Measurements from ENCODE around the gene PPP1R13B. TPM values are rescaled to one million over a fixed set of nuclear protein-coding genes. Genes with fewer than 3 reads are reported as not detected.

PPP1R13B gene
- total and polyA plus RNA-seq, 2 donors: 3.5 to 7.4 TPM

DNA sequence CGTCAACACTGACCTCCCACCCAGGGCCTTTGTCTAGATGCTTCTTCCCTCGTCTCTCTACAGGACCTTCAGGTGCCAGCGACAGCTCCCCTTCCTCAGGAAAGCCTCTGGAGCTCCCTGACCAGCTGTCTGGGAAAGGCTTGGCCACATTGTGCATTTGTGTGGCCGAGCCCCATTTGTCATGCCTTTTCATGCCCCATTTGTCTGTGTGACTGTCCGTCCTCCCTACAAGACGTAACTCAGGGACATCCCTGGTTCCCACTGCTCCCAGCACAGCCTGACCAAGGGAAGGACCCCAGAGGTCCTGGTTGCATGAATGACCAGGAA lies 107.9 kb downstream of the PPP1R13B start:
- Histone ChIP-seq H3K4me1 (ENCODE audit: control insufficient read depth in 2 of 2, insufficient read depth in 2 of 2, low read length in 2 of 2) (peaks cover 0 to 7% of the 10 kb centered on the region in 2 donors), H3K9me3 (ENCODE audit: control insufficient read depth in 2 of 2, insufficient read depth in 1 of 2, low read length in 1 of 2) (peaks cover 0 to 4% of the 10 kb centered on the region in 2 donors), H3K36me3 (ENCODE audit: control insufficient read depth in 2 of 2, insufficient read depth in 2 of 2, low read length in 1 of 2) (peaks cover under 1 to 31% of the 10 kb centered on the region in 2 donors), H3K4me3 (ENCODE audit: low read length in 2 of 2) (no peak overlapping the region), H3K27me3 (ENCODE audit: control insufficient read depth in 2 of 2, insufficient read depth in 1 of 2, low read length in 1 of 2) (no peaks in the 10 kb centered on the region), H3K27ac (ENCODE audit: low read depth in 1 of 2, low read length in 1 of 2) (no peak overlapping the region)
- WGBS: 95% methylated on average over 6 of the region's 6 CpGs
- no peak for DNase-seq (ENCODE audit: low read depth in 6 of 9, low spot score in 9 of 9)

DNA sequence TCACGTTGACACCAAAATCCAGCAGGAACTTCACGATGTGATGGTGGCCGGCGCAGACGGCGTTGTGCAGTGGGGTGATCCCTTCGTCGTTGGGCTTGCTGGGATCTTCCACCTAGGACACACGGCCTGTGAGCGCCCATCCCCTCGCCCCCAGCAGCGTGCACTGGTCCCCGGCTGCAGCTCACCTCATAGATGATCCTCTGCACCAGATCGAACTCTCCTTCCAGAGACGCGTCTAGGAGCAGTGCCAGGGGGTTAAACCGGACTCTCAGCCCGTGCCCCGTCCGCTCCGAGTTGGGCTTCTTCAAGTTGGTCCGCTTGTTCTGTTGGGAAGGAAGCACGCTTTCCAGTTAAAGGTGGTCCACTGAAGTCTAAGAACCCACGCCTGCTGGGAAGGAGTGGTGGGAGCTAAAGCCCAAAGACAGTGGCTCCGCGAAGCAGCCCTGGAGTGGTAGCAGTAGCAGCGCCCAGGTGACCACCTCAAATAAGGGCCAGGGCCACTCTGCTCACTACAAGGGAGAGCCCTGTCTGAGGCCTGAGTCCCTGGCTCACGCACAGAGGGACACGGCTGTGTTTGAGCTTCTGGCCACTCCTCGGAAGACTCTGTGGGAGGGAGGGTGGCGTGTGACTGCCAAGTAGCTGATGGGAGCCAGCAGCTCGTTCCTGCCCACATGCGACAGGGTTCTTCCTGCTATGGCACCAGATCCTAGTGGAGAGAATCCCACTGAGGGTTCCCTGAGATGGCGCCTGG lies 108.5 kb downstream of the PPP1R13B start:
- 98% methylated on average over 34 of the region's 34 CpGs for whole genome bisulfite sequencing
- H3K36me3 ChIP-seq (ENCODE audit: control insufficient read depth in 2 of 2, insufficient read depth in 2 of 2, low read length in 1 of 2): peaks cover 6 to 36% of the 10 kb centered on the region in 2 donors

DNA sequence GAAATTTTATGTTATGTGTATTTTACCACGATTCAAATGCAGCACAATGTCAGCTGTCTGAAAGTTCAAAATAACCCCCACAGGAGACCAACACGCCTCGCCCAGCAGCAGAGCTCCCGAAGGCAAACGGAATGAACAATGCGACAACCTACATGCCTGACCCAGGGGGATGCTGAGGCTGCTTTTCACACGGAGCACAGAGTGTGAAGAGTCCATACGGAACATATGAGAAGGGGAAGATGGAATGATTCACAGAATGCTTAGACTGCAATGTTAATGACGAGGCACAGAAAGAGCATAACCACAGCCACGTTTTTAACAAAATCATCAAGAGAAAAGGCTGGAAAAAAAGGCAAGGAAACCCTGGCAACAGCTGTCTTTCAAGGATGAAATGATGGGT lies 109.2 kb downstream of the PPP1R13B start:
- Histone ChIP-seq H3K27me3 (ENCODE audit: control insufficient read depth in 2 of 2, insufficient read depth in 1 of 2, low read length in 1 of 2) (no peaks in the 10 kb centered on the region), H3K9me3 (ENCODE audit: control insufficient read depth in 2 of 2, insufficient read depth in 1 of 2, low read length in 1 of 2) (peaks cover 0 to 4% of the 10 kb centered on the region in 2 donors), H3K27ac (ENCODE audit: low read depth in 1 of 2, low read length in 1 of 2) (no peak overlapping the region), H3K36me3 (ENCODE audit: control insufficient read depth in 2 of 2, insufficient read depth in 2 of 2, low read length in 1 of 2) (peaks cover 13 to 41% of the 10 kb centered on the region in 2 donors), H3K4me3 (ENCODE audit: low read length in 2 of 2) (no peak overlapping the region), H3K4me1 (ENCODE audit: control insufficient read depth in 2 of 2, insufficient read depth in 2 of 2, low read length in 2 of 2) (peaks cover 0 to 7% of the 10 kb centered on the region in 2 donors)
- DNase-seq (ENCODE audit: low read depth in 6 of 9, low spot score in 9 of 9): no peak
- WGBS: 95% methylated on average over 10 of the region's 10 CpGs

More for the DNA sequence above, 108.5 kb downstream of the PPP1R13B start:
- Histone ChIP-seq H3K27me3 (ENCODE audit: control insufficient read depth in 2 of 2, insufficient read depth in 1 of 2, low read length in 1 of 2) (no peaks in the 10 kb centered on the region), H3K27ac (ENCODE audit: low read depth in 1 of 2, low read length in 1 of 2) (no peak overlapping the region), H3K9me3 (ENCODE audit: control insufficient read depth in 2 of 2, insufficient read depth in 1 of 2, low read length in 1 of 2) (peaks cover 0 to 4% of the 10 kb centered on the region in 2 donors), H3K4me1 (ENCODE audit: control insufficient read depth in 2 of 2, insufficient read depth in 2 of 2, low read length in 2 of 2) (peaks cover 0 to 7% of the 10 kb centered on the region in 2 donors), H3K4me3 (ENCODE audit: low read length in 2 of 2) (no peak overlapping the region)
- DNase-seq (ENCODE audit: low read depth in 6 of 9, low spot score in 9 of 9): no peak

GRCh38 chr14:103737432-103738045 lies 109.8 kb downstream of the PPP1R13B start:
- no peak overlapping the region for H3K27ac ChIP-seq (ENCODE audit: low read depth in 1 of 2, low read length in 1 of 2)
- H3K4me1 ChIP-seq (ENCODE audit: control insufficient read depth in 2 of 2, insufficient read depth in 2 of 2, low read length in 2 of 2): peaks cover 0 to 7% of the 10 kb centered on the region in 2 donors
- WGBS: 97% methylated on average over 16 of the region's 16 CpGs
- H3K36me3 ChIP-seq (ENCODE audit: control insufficient read depth in 2 of 2, insufficient read depth in 2 of 2, low read length in 1 of 2): peaks cover 15 to 45% of the 10 kb centered on the region in 2 donors
- no peak for DNase-seq (ENCODE audit: low read depth in 6 of 9, low spot score in 9 of 9)
- no peak overlapping the region for H3K4me3 ChIP-seq (ENCODE audit: low read length in 2 of 2)
- H3K9me3 ChIP-seq (ENCODE audit: control insufficient read depth in 2 of 2, insufficient read depth in 1 of 2, low read length in 1 of 2): peaks cover 0 to 2% of the 10 kb centered on the region in 2 donors
- no peaks in the 10 kb centered on the region for H3K27me3 ChIP-seq (ENCODE audit: control insufficient read depth in 2 of 2, insufficient read depth in 1 of 2, low read length in 1 of 2)

DNA sequence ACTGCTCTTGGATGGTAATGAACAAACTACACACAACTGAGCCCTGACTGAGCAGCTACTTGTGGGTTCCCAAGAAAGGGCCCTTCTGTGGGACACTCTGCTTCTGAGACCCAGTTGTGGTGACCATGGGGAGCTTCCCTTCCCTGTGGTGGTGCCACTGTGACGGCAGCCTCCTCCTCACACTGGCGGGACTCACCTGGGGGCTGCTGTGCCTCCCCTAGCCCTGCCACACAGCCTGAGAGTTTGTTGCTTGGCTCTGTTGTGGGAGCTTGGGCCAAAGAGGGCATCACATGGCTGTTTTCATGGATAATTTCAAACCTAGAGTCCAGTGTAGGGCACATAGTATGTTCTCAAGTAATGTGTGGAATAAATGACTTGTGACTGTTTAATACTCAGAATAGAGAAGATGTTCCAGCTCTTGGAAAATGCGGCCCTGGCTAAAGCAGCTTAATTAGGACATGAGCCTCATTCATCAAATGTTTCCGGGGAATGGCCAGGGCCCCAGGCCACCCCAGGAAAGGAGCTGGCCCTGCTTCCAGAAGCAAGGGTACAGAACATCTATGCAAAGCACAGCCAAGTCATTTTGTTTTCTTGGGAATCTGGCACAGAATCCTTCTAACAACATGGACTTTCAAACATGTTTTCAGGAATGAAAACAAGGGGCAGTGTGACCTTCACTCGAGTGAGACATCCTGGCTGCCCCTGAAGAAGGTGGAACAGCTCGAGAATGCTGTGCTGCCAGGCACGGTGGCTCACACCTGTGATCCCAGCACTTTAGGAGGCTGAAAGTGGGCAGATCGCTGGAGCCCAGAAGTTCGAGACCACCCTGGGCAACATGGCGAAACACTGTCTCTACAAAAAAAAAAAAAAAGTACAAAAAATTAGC lies 110.6 kb downstream of the PPP1R13B start:
- Histone ChIP-seq H3K4me1 (ENCODE audit: control insufficient read depth in 2 of 2, insufficient read depth in 2 of 2, low read length in 2 of 2) (peaks cover 0 to 7% of the 10 kb centered on the region in 2 donors), H3K36me3 (ENCODE audit: control insufficient read depth in 2 of 2, insufficient read depth in 2 of 2, low read length in 1 of 2) (peaks cover 21 to 52% of the 10 kb centered on the region in 2 donors), H3K27ac (ENCODE audit: low read depth in 1 of 2, low read length in 1 of 2) (no peak overlapping the region), H3K27me3 (ENCODE audit: control insufficient read depth in 2 of 2, insufficient read depth in 1 of 2, low read length in 1 of 2) (no peaks in the 10 kb centered on the region), H3K9me3 (ENCODE audit: control insufficient read depth in 2 of 2, insufficient read depth in 1 of 2, low read length in 1 of 2) (no peaks in the 10 kb centered on the region), H3K4me3 (ENCODE audit: low read length in 2 of 2) (no peak overlapping the region)
- WGBS: 97% methylated on average over 10 of the region's 10 CpGs
- DNase-seq (ENCODE audit: low read depth in 6 of 9, low spot score in 9 of 9): no peak

- H3K27ac ChIP-seq (ENCODE audit: low read depth in 1 of 2, low read length in 1 of 2): no peak overlapping the region
- 95% methylated on average over 22 of the region's 22 CpGs for WGBS
- DNase-seq (ENCODE audit: low read depth in 6 of 9, low spot score in 9 of 9): no peak
- no peak overlapping the region for H3K4me3 ChIP-seq (ENCODE audit: low read length in 2 of 2)
- peaks cover 0 to 4% of the 10 kb centered on the region in 2 donors for H3K4me1 ChIP-seq (ENCODE audit: control insufficient read depth in 2 of 2, insufficient read depth in 2 of 2, low read length in 2 of 2)
- H3K27me3 ChIP-seq (ENCODE audit: control insufficient read depth in 2 of 2, insufficient read depth in 1 of 2, low read length in 1 of 2): no peaks in the 10 kb centered on the region
- H3K9me3 ChIP-seq (ENCODE audit: control insufficient read depth in 2 of 2, insufficient read depth in 1 of 2, low read length in 1 of 2): no peaks in the 10 kb centered on the region
- peaks cover 26 to 56% of the 10 kb centered on the region in 2 donors for H3K36me3 ChIP-seq (ENCODE audit: control insufficient read depth in 2 of 2, insufficient read depth in 2 of 2, low read length in 1 of 2)
Observed at GRCh38 chr14:103735815-103736545, 111.4 kb downstream of the PPP1R13B start.

DNA sequence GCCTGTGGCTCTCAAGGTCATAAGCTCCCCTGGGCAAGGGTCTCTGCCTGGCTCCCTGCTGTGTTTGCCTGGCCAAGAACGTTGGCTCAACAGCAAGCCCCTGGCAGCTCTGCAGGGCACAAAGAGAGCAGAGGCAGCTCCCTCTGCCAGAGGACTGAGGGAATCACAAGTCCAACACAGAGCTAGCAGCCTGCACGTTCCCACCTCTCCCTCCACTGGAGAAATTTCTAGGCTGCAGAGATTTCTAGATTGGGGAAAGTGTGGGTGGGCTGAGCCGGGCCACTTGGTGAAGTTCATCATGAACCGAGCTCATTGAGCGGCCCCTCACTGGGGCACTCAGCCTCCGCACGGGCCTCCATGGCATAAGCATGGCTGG lies 111.9 kb downstream of the PPP1R13B start:
- Histone ChIP-seq H3K27me3 (ENCODE audit: control insufficient read depth in 2 of 2, insufficient read depth in 1 of 2, low read length in 1 of 2) (no peaks in the 10 kb centered on the region), H3K36me3 (ENCODE audit: control insufficient read depth in 2 of 2, insufficient read depth in 2 of 2, low read length in 1 of 2) (peaks cover 31 to 61% of the 10 kb centered on the region in 2 donors), H3K4me3 (ENCODE audit: low read length in 2 of 2) (no peak overlapping the region), H3K9me3 (ENCODE audit: control insufficient read depth in 2 of 2, insufficient read depth in 1 of 2, low read length in 1 of 2) (no peaks in the 10 kb centered on the region), H3K27ac (ENCODE audit: low read depth in 1 of 2, low read length in 1 of 2) (no peak overlapping the region), H3K4me1 (ENCODE audit: control insufficient read depth in 2 of 2, insufficient read depth in 2 of 2, low read length in 2 of 2) (peaks cover 0 to 1% of the 10 kb centered on the region in 2 donors)
- 92% methylated on average over 7 of the region's 7 CpGs for WGBS
- DNase-seq (ENCODE audit: low read depth in 6 of 9, low spot score in 9 of 9): no peak

- Histone ChIP-seq H3K4me3 (ENCODE audit: low read length in 2 of 2) (no peak overlapping the region), H3K27ac (ENCODE audit: low read depth in 1 of 2, low read length in 1 of 2) (no peak overlapping the region), H3K9me3 (ENCODE audit: control insufficient read depth in 2 of 2, insufficient read depth in 1 of 2, low read length in 1 of 2) (no peaks in the 10 kb centered on the region), H3K4me1 (ENCODE audit: control insufficient read depth in 2 of 2, insufficient read depth in 2 of 2, low read length in 2 of 2) (peaks cover 1 to 5% of the 10 kb centered on the region in 2 donors), H3K36me3 (ENCODE audit: control insufficient read depth in 2 of 2, insufficient read depth in 2 of 2, low read length in 1 of 2) (peaks cover 35 to 65% of the 10 kb centered on the region in 2 donors), H3K27me3 (ENCODE audit: control insufficient read depth in 2 of 2, insufficient read depth in 1 of 2, low read length in 1 of 2) (no peaks in the 10 kb centered on the region)
- no peak for DNase-seq (ENCODE audit: low read depth in 6 of 9, low spot score in 9 of 9)
- 93% methylated on average over 12 of the region's 12 CpGs for whole genome bisulfite sequencing
Observed at GRCh38 chr14:103735022-103735421, 112.4 kb downstream of the PPP1R13B start.

Data from thymus (tissue), 11 donors.